T1000 (cell line): Measurements from ENCODE around the gene SCRN2.

Experiments used
- DNase-seq: peaks from one replicate; lab custom pipeline; 2025; ENCODE audit warnings: mixed read lengths; lab: John Stamatoyannopoulos, UW

The SCRN2 gene

GRCh38 chr17:47846716-47847340 is 5.8 kb upstream of the SCRN2 start:
- no peak for DNase-seq

DNA sequence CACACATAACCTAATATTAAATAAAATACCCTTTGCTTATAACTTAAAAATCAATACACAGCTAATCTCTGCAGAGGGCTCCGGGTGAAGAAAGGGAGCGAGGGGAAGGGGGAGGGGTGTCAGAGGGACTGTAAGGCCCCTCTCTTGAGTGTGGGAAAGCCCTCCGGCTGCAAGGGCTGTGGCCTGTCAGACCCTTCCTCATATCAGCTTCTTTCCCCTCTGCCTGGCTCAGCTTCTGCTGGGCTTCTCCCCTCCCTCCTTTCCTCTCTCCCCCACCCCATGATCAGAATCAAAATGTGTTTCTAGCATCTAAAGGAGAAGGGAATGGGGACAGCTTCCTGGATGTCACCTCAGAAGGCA is 4.6 kb upstream of the SCRN2 start:
- no peak for DNase-seq

DNA sequence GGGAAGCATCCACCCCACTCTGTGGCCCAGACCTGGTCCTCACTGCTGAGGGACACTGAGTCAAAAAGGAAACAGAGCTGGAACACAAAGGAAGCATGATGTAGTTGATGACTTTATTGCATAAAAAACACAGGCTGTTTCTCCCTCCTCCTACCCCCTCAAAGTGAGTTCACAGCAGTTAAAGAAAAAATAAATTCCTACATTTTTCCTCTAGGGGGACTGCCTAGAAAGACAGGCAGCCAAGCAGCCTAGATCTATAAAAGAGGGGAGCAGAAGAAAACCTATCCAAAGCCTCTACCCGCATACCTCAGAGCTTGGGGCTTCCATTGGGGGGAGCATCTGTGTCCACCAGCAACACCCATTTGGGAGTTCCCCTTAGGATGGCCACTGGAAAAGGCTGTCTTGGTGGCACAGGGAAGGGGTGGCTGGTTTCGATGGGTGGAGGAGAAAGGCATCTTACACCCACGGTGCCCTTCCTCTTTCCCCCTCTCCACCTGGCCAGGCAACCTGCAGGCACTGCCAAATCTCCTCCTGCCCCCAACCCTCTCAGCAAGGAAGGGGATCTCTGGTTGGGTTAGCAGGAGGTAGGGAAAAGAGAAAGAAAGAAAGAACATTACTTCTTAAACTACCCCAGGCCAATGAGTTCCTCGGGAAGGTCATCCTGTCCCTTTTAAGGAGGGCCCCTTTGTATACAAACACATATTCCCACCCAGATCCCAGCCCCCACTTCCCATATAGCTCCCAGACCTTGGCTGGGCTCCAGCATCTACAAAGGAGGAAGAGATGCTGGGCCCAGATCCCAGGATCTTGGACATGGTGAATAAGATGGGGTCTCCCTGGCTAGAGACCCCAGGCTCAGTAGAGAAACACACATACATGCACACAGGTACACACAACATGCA is 4.0 kb upstream of the SCRN2 start:
- DNase-seq = no peak

- no peak for DNase-seq
These were observed 3.2 kb upstream of the SCRN2 start for GRCh38 chr17:47844227-47844626.

GRCh38 chr17:47843391-47843730 is 2.3 kb upstream of the SCRN2 start:
- DNase-seq = no peak

- no peak for DNase-seq
These were observed 617 bp upstream of the SCRN2 start for GRCh38 chr17:47841488-47842291.

- DNase-seq = no peak
These were observed 902 bp downstream of the SCRN2 start for GRCh38 chr17:47840001-47840741.

GRCh38 chr17:47839071-47839470 is 2.0 kb downstream of the SCRN2 start:
- DNase-seq = no peak

DNA sequence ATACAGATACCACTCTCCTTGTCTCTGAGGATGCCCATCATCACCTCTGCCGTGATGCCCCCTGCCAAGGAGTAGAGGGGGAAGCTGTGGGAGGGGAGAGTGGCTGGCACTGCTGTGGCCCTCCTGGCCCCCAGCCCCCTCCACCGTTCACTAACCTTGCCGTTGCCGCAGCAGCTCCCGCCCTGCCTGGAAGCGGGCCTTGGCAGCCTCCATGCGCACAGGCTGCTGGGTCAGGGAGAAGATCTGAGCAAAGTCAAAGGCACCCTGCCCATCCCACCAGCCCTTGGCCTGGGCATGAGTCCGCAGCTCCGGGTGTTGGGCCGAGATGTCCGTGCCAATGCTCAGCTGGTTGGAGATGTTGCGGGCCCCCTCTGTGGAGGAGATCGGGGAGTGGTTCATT is 2.4 kb downstream of the SCRN2 start:
- no peak for DNase-seq

DNA sequence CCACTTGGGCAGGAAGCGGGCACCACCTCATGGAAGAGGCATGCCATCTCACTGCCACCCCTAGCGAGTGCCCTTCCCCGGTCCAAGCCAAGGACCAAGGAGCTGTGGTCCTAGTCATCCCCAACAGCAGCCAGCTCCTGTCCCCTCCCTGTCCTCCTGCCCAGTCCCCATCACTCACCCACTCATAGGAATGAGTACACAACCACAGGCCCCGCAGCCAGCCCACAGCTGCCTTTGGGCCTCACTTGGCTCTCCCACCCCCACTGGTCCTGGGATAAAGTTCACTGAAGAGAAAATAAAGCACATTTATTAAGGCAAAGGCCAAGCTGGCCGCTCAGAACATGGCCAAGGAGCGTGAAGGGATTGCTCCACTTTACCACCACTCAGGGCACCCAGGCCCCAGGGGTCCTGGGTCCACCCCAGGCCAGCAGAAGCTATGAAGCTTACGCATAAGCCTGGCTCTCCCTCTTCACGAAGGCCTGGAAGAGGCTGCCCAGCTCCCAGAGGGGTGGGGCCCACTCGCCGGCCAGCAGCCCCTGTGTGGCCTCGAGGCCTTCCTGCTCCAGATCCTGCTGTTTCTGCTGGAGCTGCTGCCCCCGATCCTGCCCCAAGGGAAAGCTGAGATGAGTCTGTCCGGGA is 3.6 kb downstream of the SCRN2 start:
- peak; percentile 65 for DNase-seq

DNA sequence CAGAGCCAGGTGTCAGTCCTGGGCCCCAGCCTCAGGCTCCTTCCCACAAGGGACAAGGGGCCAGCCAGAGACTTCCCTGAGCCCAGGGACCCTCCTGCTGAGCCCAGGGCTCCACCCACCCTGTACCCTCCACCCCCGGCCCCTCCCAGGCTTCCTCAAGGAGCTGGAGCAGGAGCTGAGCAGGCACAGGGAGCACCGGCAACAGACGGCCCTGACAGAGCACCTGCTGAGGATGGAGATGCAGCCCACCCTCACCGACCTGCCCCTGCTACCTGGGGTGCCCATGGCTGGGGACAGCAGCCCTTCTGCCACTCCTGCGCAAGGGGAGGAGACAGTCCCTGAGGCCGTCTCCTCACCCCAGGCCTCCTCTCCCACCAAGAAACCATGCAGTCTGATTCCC is 4.5 kb downstream of the SCRN2 start:
- no peak for DNase-seq

DNA sequence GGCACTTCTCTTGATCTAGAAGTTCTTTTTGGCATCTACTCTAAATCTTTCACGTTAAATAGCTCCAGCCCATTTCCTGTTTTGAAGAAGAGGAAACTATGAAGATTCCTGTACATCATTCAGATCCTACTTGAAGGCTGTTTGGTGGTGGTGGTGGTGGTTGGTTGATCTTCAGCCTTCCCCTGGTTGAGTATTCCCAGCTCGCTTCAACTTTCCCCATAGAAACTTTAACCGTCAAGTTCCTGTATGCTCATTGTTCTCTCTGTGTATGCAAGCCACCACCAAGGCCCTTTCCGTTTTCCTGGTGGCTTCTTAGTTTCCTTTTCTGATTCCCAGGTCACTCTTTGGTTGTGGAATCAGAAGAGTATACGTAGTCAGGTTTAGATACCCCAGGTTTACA is 6.3 kb downstream of the SCRN2 start:
- no peak for DNase-seq

GRCh38 chr17:47831934-47832327 is 9.1 kb downstream of the SCRN2 start:
- DNase-seq = no peak

DNA sequence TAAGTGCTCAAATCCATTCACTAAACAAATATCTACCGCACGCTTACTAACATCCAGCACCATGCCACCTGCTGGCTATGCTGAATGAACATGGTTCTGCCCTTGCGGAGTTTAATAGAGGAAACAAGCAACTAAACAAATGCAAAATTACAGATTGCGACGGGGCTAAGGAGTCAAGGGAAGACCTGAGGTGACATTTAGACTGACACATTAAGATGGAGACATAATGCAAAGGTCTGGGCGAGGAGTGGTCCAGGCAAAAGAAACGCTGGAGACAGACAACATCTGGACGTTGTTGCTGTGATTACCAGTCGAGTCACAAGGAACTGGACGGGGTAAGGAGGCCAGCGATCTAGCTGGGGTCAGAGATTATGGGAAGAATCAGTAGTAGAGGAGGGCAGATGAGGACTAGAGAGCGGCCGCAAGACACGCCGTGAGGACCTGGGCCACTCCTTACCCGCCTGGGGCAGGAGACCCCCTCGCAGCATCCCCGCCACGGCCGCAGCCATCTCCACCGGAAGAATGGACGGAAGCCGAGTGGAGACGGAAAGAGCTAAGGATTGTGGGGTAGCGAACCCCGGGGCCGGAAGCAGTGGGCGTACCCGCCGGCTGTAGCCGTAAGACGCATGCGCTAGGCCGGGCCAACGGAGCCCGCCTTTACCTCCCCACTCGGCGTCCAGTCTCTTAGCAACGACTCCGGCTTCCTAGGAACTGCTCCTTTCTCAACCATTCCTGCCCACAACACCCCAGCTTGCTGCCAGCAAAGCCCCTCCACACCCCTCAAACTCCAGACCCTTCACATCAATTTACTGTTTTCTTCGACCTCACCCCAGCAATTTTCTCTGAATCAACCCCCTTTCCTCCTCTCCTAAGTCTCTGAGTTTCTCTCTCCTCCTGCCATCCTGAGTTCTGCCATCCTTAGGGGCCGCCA is 9.8 kb downstream of the SCRN2 start, which contains the start of the genes LRRC46 and MRPL10:
TSS of gene LRRC46 (plus strand) at position 668 of the 931 bp plus-strand sequence. CDS start 320 bp downstream, outside the sequence.
TSS of gene MRPL10 (minus strand) at position 539 of the 931 bp plus-strand sequence. CDS start at position 509, 30 bp downstream.
- DNase-seq = peak; percentile 90

- no peak for DNase-seq
These were observed 10.6 kb downstream of the SCRN2 start for GRCh38 chr17:47830396-47831002.

GRCh38 chr17:47829870-47830269 is 11.2 kb downstream of the SCRN2 start:
- no peak for DNase-seq

GRCh38 chr17:47823519-47823918 is 17.6 kb downstream of the SCRN2 start:
- no peak for DNase-seq

- DNase-seq = no peak
These were observed 18.3 kb downstream of the SCRN2 start for GRCh38 chr17:47822785-47823184.
